ENCODE measurements around the gene DDAH2. TPM values are rescaled to one million over a fixed set of nuclear protein-coding genes. Genes with fewer than 3 reads are reported as not detected.
A peak's percentile ranks its signal among the peaks of the same experiment; 100 is the strongest.

The DDAH2 gene
- total RNA-seq, 3 donors from 2014 or later (not counting 1 experiment from before 2014, with no cell fraction given): 22.3 to 36.1 (median 24.6) TPM

GRCh38 chr6:31737315-31737990 lies 8.4 kb upstream of the DDAH2 start:
- peak overlapping the region; percentile 91 to 99 for H3K27ac Mint-ChIP-seq
- no peaks in the 10 kb centered on the region for H3K9me3 ChIP-seq (ENCODE audit: control insufficient read depth, insufficient read depth, low read length)
- peak overlapping the region; percentile 83 for H3K27ac ChIP-seq (ENCODE audit: low read length)
- ATAC-seq (no peak), DNase-seq (peak in 1 of 2 donors; percentile 40)
- H3K36me3 Mint-ChIP-seq: no peaks in the 10 kb centered on the region
- no peaks in the 10 kb centered on the region for H3K27me3 ChIP-seq (ENCODE audit: control insufficient read depth, insufficient read depth, low read length)
- WGBS (ENCODE audit: insufficient coverage): 10% methylated on average over 7 of the region's 7 CpGs
- H3K4me1 ChIP-seq (ENCODE audit: control insufficient read depth, insufficient read depth, low read length): peaks cover 63% of the 10 kb centered on the region
- H3K36me3 ChIP-seq (ENCODE audit: control insufficient read depth, insufficient read depth, low read length): peaks cover 18% of the 10 kb centered on the region
- no peak overlapping the region for H3K4me3 ChIP-seq (ENCODE audit: low read length)
- intact Hi-C loops (cut with micrococcal nuclease): loop anchor here (5.0 to 10.0 kb wide), 4 partner anchors 55 to 193 kb away; partner anchors contain the start of genes ATP6V1G2, BAG6, DDX39B and LY6G5C
- H3K4me3 Mint-ChIP-seq: peak overlapping the region; percentile 97
- no peaks in the 10 kb centered on the region for H3K27me3 Mint-ChIP-seq (ENCODE audit: low read depth in 2 of 2)
- TF ChIP-seq CTCF (IDR thresholded peaks at IDR 0.05): no peak
- H3K9me3 Mint-ChIP-seq: no peaks in the 10 kb centered on the region
- H3K4me1 Mint-ChIP-seq: peaks cover 70 to 88% of the 10 kb centered on the region in 2 donors

GRCh38 chr6:31736768-31737314 lies 7.7 kb upstream of the DDAH2 start:
- Histone ChIP-seq H3K4me3 (ENCODE audit: low read length) (peak overlapping the region; percentile 68), H3K36me3 (ENCODE audit: control insufficient read depth, insufficient read depth, low read length) (peaks cover 24% of the 10 kb centered on the region), H3K27me3 (ENCODE audit: control insufficient read depth, insufficient read depth, low read length) (no peaks in the 10 kb centered on the region), H3K9me3 (ENCODE audit: control insufficient read depth, insufficient read depth, low read length) (no peaks in the 10 kb centered on the region), H3K4me1 (ENCODE audit: control insufficient read depth, insufficient read depth, low read length) (peaks cover 63% of the 10 kb centered on the region), H3K27ac (ENCODE audit: low read length) (peak overlapping the region; percentile 83)
- Mint-ChIP-seq H3K9me3 (no peaks in the 10 kb centered on the region), H3K36me3 (no peaks in the 10 kb centered on the region), H3K4me3 (peak overlapping the region; percentile 97), H3K27ac (peak overlapping the region; percentile 91 to 99), H3K27me3 (ENCODE audit: low read depth in 2 of 2) (no peaks in the 10 kb centered on the region), H3K4me1 (peaks cover 70 to 88% of the 10 kb centered on the region in 2 donors)
- intact Hi-C loops (cut with micrococcal nuclease): loop anchor here (5.0 to 10.0 kb wide), 4 partner anchors 55 to 192 kb away; partner anchors contain the start of genes ATP6V1G2, BAG6, DDX39B and LY6G5C
- WGBS (ENCODE audit: insufficient coverage): 12% methylated on average over 9 of the region's 10 CpGs
- TF ChIP-seq CTCF (IDR thresholded peaks at IDR 0.05): no peak
- ATAC-seq (no peak), DNase-seq (no peak)

- TF ChIP-seq CTCF (IDR thresholded peaks at IDR 0.05): no peak
- Mint-ChIP-seq H3K4me3 (peak within 1 kb of the TSS; percentile 97), H3K9me3 (no peaks in the 10 kb centered on the region), H3K36me3 (no peaks in the 10 kb centered on the region), H3K27ac (peak within 1 kb of the TSS; percentile 91 to 99), H3K4me1 (peaks cover 70 to 82% of the 10 kb centered on the region in 2 donors), H3K27me3 (ENCODE audit: low read depth in 2 of 2) (no peaks in the 10 kb centered on the region)
- Histone ChIP-seq H3K27me3 (ENCODE audit: control insufficient read depth, insufficient read depth, low read length) (no peaks in the 10 kb centered on the region), H3K4me3 (ENCODE audit: low read length) (peak within 1 kb of the TSS; percentile 68), H3K27ac (ENCODE audit: low read length) (peak within 1 kb of the TSS; percentile 83), H3K4me1 (ENCODE audit: control insufficient read depth, insufficient read depth, low read length) (peaks cover 63% of the 10 kb centered on the region), H3K9me3 (ENCODE audit: control insufficient read depth, insufficient read depth, low read length) (no peaks in the 10 kb centered on the region), H3K36me3 (ENCODE audit: control insufficient read depth, insufficient read depth, low read length) (peaks cover 29% of the 10 kb centered on the region)
- ATAC-seq (peak; percentile 19 to 36 (median 36)), DNase-seq (peak; percentile 65 to 77)
- intact Hi-C loops (cut with micrococcal nuclease): loop anchor here (5.0 to 10.0 kb wide), 4 partner anchors 54 to 191 kb away; partner anchors contain the start of genes ATP6V1G2, BAG6, DDX39B and LY6G5C
- under 1% methylated on average over 23 of the region's 24 CpGs for WGBS (ENCODE audit: insufficient coverage)
Measured at GRCh38 chr6:31736021-31736767, 7.1 kb upstream of the DDAH2 start, which contains the start of gene CLIC1. Gene CLIC1, minus strand, starts transcription at chr6:31736530. Its CDS starts 230 bp downstream, at chr6:31736300.

Data from natural killer cell (primary cell).